Measurements from ENCODE around the gene BSPH1.

DNA sequence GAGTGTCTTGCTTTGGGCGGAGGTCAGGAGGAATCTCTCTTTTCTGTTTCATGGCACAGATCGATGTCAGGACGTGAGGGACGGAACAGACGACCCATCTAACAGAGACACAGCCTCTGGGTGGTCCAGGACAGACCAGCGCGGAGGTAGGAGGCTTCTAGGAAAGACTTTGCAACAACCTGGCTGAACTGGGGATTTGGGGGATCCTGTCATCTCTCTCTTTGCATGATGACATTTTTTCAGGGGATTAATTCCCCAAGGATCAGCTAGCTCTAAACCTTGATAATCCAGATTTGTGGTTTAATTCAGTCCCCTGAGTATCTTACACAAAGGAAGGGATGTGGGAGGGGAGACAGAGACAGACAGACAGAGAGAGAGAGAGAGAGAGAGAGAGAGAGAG, 37.5 kb upstream of the BSPH1 start:
- TF ChIP-seq, protein P1, sequence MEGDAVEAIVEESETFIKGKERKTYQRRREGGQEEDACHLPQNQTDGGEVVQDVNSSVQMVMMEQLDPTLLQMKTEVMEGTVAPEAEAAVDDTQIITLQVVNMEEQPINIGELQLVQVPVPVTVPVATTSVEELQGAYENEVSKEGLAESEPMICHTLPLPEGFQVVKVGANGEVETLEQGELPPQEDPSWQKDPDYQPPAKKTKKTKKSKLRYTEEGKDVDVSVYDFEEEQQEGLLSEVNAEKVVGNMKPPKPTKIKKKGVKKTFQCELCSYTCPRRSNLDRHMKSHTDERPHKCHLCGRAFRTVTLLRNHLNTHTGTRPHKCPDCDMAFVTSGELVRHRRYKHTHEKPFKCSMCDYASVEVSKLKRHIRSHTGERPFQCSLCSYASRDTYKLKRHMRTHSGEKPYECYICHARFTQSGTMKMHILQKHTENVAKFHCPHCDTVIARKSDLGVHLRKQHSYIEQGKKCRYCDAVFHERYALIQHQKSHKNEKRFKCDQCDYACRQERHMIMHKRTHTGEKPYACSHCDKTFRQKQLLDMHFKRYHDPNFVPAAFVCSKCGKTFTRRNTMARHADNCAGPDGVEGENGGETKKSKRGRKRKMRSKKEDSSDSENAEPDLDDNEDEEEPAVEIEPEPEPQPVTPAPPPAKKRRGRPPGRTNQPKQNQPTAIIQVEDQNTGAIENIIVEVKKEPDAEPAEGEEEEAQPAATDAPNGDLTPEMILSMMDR (IDR thresholded peaks at IDR 0.05 in 2 of 3, conservative IDR thresholded peaks at IDR 0.05 in 1 of 3; ENCODE audit: control insufficient read depth in 2 of 3, extremely low read depth in 1 of 3, insufficient read depth in 1 of 3, low read depth in 3 of 3, low read length in 3 of 3), result no peak
- TF ChIP-seq RAD21 (IDR thresholded peaks at IDR 0.05; ENCODE audit: insufficient read depth, low read depth, low read length) (no peak), ZNF24 (IDR thresholded peaks at IDR 0.05) (no peak), SREBF2 (IDR thresholded peaks at IDR 0.05; ENCODE audit: low read length) (no peak), CBFB (IDR thresholded peaks at IDR 0.05; ENCODE audit: low read depth) (no peak)
- TF ChIP-seq, protein P2, sequence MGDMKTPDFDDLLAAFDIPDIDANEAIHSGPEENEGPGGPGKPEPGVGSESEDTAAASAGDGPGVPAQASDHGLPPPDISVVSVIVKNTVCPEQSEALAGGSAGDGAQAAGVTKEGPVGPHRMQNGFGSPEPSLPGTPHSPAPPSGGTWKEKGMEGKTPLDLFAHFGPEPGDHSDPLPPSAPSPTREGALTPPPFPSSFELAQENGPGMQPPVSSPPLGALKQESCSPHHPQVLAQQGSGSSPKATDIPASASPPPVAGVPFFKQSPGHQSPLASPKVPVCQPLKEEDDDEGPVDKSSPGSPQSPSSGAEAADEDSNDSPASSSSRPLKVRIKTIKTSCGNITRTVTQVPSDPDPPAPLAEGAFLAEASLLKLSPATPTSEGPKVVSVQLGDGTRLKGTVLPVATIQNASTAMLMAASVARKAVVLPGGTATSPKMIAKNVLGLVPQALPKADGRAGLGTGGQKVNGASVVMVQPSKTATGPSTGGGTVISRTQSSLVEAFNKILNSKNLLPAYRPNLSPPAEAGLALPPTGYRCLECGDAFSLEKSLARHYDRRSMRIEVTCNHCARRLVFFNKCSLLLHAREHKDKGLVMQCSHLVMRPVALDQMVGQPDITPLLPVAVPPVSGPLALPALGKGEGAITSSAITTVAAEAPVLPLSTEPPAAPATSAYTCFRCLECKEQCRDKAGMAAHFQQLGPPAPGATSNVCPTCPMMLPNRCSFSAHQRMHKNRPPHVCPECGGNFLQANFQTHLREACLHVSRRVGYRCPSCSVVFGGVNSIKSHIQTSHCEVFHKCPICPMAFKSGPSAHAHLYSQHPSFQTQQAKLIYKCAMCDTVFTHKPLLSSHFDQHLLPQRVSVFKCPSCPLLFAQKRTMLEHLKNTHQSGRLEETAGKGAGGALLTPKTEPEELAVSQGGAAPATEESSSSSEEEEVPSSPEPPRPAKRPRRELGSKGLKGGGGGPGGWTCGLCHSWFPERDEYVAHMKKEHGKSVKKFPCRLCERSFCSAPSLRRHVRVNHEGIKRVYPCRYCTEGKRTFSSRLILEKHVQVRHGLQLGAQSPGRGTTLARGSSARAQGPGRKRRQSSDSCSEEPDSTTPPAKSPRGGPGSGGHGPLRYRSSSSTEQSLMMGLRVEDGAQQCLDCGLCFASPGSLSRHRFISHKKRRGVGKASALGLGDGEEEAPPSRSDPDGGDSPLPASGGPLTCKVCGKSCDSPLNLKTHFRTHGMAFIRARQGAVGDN (IDR thresholded peaks at IDR 0.05), result no peak
- TF ChIP-seq, protein P3, sequence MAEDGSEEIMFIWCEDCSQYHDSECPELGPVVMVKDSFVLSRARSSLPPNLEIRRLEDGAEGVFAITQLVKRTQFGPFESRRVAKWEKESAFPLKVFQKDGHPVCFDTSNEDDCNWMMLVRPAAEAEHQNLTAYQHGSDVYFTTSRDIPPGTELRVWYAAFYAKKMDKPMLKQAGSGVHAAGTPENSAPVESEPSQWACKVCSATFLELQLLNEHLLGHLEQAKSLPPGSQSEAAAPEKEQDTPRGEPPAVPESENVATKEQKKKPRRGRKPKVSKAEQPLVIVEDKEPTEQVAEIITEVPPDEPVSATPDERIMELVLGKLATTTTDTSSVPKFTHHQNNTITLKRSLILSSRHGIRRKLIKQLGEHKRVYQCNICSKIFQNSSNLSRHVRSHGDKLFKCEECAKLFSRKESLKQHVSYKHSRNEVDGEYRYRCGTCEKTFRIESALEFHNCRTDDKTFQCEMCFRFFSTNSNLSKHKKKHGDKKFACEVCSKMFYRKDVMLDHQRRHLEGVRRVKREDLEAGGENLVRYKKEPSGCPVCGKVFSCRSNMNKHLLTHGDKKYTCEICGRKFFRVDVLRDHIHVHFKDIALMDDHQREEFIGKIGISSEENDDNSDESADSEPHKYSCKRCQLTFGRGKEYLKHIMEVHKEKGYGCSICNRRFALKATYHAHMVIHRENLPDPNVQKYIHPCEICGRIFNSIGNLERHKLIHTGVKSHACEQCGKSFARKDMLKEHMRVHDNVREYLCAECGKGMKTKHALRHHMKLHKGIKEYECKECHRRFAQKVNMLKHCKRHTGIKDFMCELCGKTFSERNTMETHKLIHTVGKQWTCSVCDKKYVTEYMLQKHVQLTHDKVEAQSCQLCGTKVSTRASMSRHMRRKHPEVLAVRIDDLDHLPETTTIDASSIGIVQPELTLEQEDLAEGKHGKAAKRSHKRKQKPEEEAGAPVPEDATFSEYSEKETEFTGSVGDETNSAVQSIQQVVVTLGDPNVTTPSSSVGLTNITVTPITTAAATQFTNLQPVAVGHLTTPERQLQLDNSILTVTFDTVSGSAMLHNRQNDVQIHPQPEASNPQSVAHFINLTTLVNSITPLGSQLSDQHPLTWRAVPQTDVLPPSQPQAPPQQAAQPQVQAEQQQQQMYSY (CRISPR knock-in tag; IDR thresholded peaks at IDR 0.05), result no peak
